ENCODE data around the gene PRKN.
A peak's percentile ranks its signal among the peaks of the same experiment; 100 is the strongest.
"Not testable (repeated sequence)": the region's sequence is repeated elsewhere in the genome, so short reads cannot be mapped to it uniquely, and the experiment has no call there.

PRKN gene

GRCh38 chr6:161356167-161356854, 1371.3 kb downstream of the PRKN start:
- DNase-seq (ENCODE audit: low read depth, low spot score) = no peak

- no peak for DNase-seq (ENCODE audit: low read depth, low spot score)
These were observed 1371.9 kb downstream of the PRKN start for GRCh38 chr6:161355696-161356095.

GRCh38 chr6:161354956-161355355, 1372.6 kb downstream of the PRKN start:
- DNase-seq (ENCODE audit: low read depth, low spot score) = no peak

- DNase-seq (ENCODE audit: low read depth, low spot score) = no peak
These were observed 1373.2 kb downstream of the PRKN start for GRCh38 chr6:161354276-161354840.

GRCh38 chr6:161353208-161353613, 1374.4 kb downstream of the PRKN start:
- DNase-seq (ENCODE audit: low read depth, low spot score) = peak; percentile 61

- no peak for DNase-seq (ENCODE audit: low read depth, low spot score)
These were observed 1375.7 kb downstream of the PRKN start for GRCh38 chr6:161351858-161352257.

- DNase-seq (ENCODE audit: low read depth, low spot score) = no peak
These were observed 1377.7 kb downstream of the PRKN start for GRCh38 chr6:161349886-161350285.

GRCh38 chr6:161348628-161348994, 1379.0 kb downstream of the PRKN start:
- no peak for DNase-seq (ENCODE audit: low read depth, low spot score)

GRCh38 chr6:161347988-161348627, 1379.5 kb downstream of the PRKN start:
- DNase-seq (ENCODE audit: low read depth, low spot score) = no peak

- no peak for DNase-seq (ENCODE audit: low read depth, low spot score)
These were observed 1380.4 kb downstream of the PRKN start for GRCh38 chr6:161347125-161347524.

GRCh38 chr6:161346717-161347116, 1380.8 kb downstream of the PRKN start:
- no peak for DNase-seq (ENCODE audit: low read depth, low spot score)

GRCh38 chr6:161344626-161345025, 1382.9 kb downstream of the PRKN start:
- DNase-seq (ENCODE audit: low read depth, low spot score) = no peak

GRCh38 chr6:161342039-161342438, 1385.5 kb downstream of the PRKN start:
- DNase-seq (ENCODE audit: low read depth, low spot score) = no peak

- DNase-seq (ENCODE audit: low read depth, low spot score) = no peak
These were observed 1385.9 kb downstream of the PRKN start for GRCh38 chr6:161341638-161342037.

GRCh38 chr6:161338015-161338414, 1389.6 kb downstream of the PRKN start:
- DNase-seq (ENCODE audit: low read depth, low spot score) = no peak

- DNase-seq (ENCODE audit: low read depth, low spot score) = no peak
These were observed 1391.1 kb downstream of the PRKN start for GRCh38 chr6:161336479-161336878.

- no peak for DNase-seq (ENCODE audit: low read depth, low spot score)
These were observed 1394.2 kb downstream of the PRKN start for GRCh38 chr6:161333410-161333809.

GRCh38 chr6:161331402-161332081, 1396.0 kb downstream of the PRKN start:
- not testable (repeated sequence) for DNase-seq (ENCODE audit: low read depth, low spot score)

- no peak for DNase-seq (ENCODE audit: low read depth, low spot score)
These were observed 1400.1 kb downstream of the PRKN start for GRCh38 chr6:161327360-161327953.

GRCh38 chr6:161319231-161319630, 1408.3 kb downstream of the PRKN start:
- no peak for DNase-seq (ENCODE audit: low read depth, low spot score)

- DNase-seq (ENCODE audit: low read depth, low spot score) = no peak
These were observed 1409.1 kb downstream of the PRKN start for GRCh38 chr6:161318456-161318855.

- no peak for DNase-seq (ENCODE audit: low read depth, low spot score)
These were observed 1411.0 kb downstream of the PRKN start for GRCh38 chr6:161316531-161316930.

Data from iPS DF 19.7 (cell line).